Suprapubic skin (tissue), 4 donors: ENCODE results near the gene TXLNB. TPM values are rescaled to one million over a fixed set of nuclear protein-coding genes. Genes with fewer than 3 reads are reported as not detected.

Experiments used
- DNase-seq, 2 donors: peaks; one replicate each; pipeline ENCODE4 v3.0.0-alpha.2; 2019; ENCODE audit warnings: low spot score in 2 of 2
- H3K27ac ChIP-seq: fragments of 200-600 bp; sonication (generic); one replicate; pipeline ENCODE4 v1.5.1; 2019
- H3K27me3 ChIP-seq: fragments of 200-600 bp; sonication (generic); one replicate; pipeline ENCODE4 v1.5.1; 2019
- H3K36me3 ChIP-seq: fragments of 200-600 bp; sonication (generic); one replicate; pipeline ENCODE4 v1.5.1; 2019
- H3K4me1 ChIP-seq: fragments of 200-600 bp; sonication (generic); one replicate; pipeline ENCODE4 v1.5.1; 2019
- H3K4me3 ChIP-seq: fragments of 200-600 bp; sonication (generic); one replicate; pipeline ENCODE4 v1.5.1; 2019; ENCODE audit warnings: mild to moderate bottlenecking
- H3K9me3 ChIP-seq: fragments of 200-600 bp; sonication (generic); one replicate; pipeline ENCODE4 v1.5.1; 2019
- CTCF ChIP-seq, 2 donors: fragments of 200-600 bp in 1 of 2; fragments of 450-650 bp in 1 of 2; sonication (generic) in 1 of 2; IDR thresholded peaks; one replicate each; pipeline ENCODE4 v1.5.1; 2016 to 2019; ENCODE audit warnings: antibody characterized with exemption in 2 of 2, mild to moderate bottlenecking in 1 of 2, moderate library complexity in 1 of 2
- EP300 ChIP-seq: sonication (generic); formaldehyde crosslinking; IDR thresholded peaks from one replicate; pipeline ENCODE4 v1.6.1; 2017; ENCODE audit warnings: antibody characterized with exemption
- POLR2A ChIP-seq, 2 donors: fragments of 450-650 bp; IDR thresholded peaks; one replicate each; pipeline ENCODE4 v1.6.1; 2017; ENCODE audit warnings: antibody characterized with exemption in 2 of 2, mild to moderate bottlenecking in 2 of 2, moderate library complexity in 2 of 2
- POLR2AphosphoS5 ChIP-seq, 3 donors: sonication (generic); formaldehyde crosslinking; IDR thresholded peaks; one replicate each; pipeline ENCODE4 v1.6.1; 2017; ENCODE audit warnings: antibody characterized with exemption in 3 of 3
- WGBS: methylation state at CpG from one replicate; pipeline ENCODE4 v1.1.5; 2018; 5-methylcytosine and 5-hydroxymethylcytosine counted together
- total RNA-seq, 4 donors: library from RNA; depleted of rRNA; stranded (reverse); fragments of >200 nt; gene quantifications; one replicate each; pipeline ENCODE4 v1.1.0, GENCODE V29; 2016

TXLNB gene
- total RNA-seq, 4 donors from 2014 or later: 0.10 to 0.59 (median 0.37) TPM

DNA sequence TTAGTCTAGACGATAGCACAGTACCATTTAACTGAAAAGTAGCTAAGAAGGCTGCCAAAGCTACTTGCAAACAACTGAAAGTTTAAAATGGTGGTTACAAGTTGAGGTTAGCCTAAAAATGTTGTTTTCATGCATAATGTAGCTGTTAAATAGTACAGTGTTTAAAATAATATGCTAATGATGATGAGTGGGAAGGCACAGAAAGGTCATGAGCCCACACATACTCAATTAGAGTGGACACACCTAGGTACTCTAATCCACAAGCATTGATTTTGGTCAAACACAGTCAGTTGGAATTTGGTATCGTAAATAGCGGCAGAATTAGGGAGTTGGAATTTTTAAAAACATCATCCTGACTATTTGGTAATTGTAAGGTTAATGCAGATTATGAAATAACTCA, 7.0 kb downstream of the TXLNB start:
- TF ChIP-seq CTCF (IDR thresholded peaks at IDR 0.05) (no peak), EP300 (no peak), POLR2AphosphoS5 (IDR thresholded peaks at IDR 0.05) (no peak), POLR2A (IDR thresholded peaks at IDR 0.05) (no peak)
- Histone ChIP-seq H3K4me3 (no peak overlapping the region), H3K9me3 (no peaks in the 10 kb centered on the region), H3K36me3 (no peaks in the 10 kb centered on the region), H3K27me3 (no peaks in the 10 kb centered on the region), H3K4me1 (no peaks in the 10 kb centered on the region), H3K27ac (no peak overlapping the region)
- DNase-seq: no peak
- 91% methylated on average over 3 of the region's 3 CpGs for WGBS

DNA sequence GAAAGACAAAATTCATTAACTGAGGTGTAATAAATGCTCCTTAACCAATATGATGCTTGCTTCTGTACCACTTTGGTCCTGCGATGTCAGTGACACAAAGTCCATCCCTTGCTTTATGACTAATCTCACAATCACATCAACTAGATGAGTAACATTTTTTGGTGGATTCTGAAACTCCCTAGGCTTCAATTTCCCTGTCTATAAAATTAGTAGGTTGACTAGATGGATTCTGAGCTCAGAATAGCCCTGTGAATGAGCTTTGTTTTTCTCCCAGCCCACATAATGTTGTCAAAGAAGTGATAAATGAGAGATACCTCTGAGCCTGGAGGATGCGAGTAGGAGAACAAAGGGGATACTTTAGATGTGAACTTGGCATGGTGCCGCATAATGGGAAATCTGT, 9.1 kb downstream of the TXLNB start:
- Histone ChIP-seq H3K9me3 (no peaks in the 10 kb centered on the region), H3K27ac (no peak overlapping the region), H3K4me3 (no peak overlapping the region), H3K27me3 (no peaks in the 10 kb centered on the region), H3K4me1 (no peaks in the 10 kb centered on the region), H3K36me3 (no peaks in the 10 kb centered on the region)
- no peak for TF ChIP-seq CTCF (IDR thresholded peaks at IDR 0.05)
- TF ChIP-seq POLR2AphosphoS5 (IDR thresholded peaks at IDR 0.05): no peak
- TF ChIP-seq EP300: no peak
- TF ChIP-seq POLR2A (IDR thresholded peaks at IDR 0.05): no peak
- 74% methylated on average over 3 of the region's 3 CpGs for WGBS
- no peak for DNase-seq

DNA sequence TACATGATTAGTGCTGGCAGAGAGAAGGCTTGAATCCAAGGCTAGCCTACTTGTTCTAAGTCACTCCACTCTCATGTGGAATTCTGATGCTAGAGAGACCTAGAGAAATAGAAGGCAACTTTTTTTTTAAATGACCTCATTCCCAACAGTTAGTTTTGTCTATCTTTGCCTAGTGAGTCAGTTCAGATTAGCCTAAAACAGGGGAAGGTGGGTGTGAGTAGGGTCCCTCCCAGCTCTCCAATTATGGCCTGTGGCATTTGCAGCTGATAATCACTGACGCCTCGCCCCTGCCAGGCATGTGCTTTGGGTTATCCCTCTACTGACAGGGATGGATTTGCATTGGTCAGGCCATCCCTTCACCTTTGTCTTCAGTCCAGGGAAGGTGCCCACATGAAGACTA, 13.6 kb downstream of the TXLNB start:
- no peak overlapping the region for H3K4me3 ChIP-seq
- no peak overlapping the region for H3K27ac ChIP-seq
- no peaks in the 10 kb centered on the region for H3K9me3 ChIP-seq
- no peaks in the 10 kb centered on the region for H3K36me3 ChIP-seq
- H3K27me3 ChIP-seq: no peaks in the 10 kb centered on the region
- no peak for DNase-seq
- no peak for TF ChIP-seq POLR2A (IDR thresholded peaks at IDR 0.05)
- no peak for TF ChIP-seq EP300
- 59% methylated on average over 2 of the region's 2 CpGs for WGBS
- H3K4me1 ChIP-seq: no peaks in the 10 kb centered on the region

DNA sequence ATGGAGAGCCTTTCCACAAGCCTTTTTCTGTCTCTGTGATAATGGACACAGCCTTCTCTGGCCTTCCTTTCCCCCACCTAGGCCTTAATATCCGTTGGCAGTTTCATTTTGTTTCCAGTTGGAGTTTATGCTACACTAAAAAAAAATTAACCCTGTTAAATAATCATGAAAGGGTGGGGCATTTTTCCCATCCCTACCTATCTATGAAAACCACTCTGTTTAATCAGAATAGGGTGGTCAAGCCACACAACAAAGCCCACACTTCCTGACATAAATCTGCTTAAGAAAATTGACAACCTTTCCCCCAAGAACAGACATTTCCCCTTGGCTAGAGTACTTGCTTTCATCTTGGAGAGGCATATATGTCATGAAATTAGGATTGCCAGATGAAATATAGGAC, 14.2 kb downstream of the TXLNB start:
- Histone ChIP-seq H3K27ac (no peak overlapping the region), H3K4me1 (no peaks in the 10 kb centered on the region), H3K36me3 (no peaks in the 10 kb centered on the region), H3K9me3 (no peaks in the 10 kb centered on the region), H3K27me3 (no peaks in the 10 kb centered on the region), H3K4me3 (no peak overlapping the region)
- DNase-seq: no peak
- no peak for TF ChIP-seq POLR2AphosphoS5 (IDR thresholded peaks at IDR 0.05)
- TF ChIP-seq CTCF (IDR thresholded peaks at IDR 0.05): no peak
- TF ChIP-seq EP300: no peak
- no peak for TF ChIP-seq POLR2A (IDR thresholded peaks at IDR 0.05)
- 45% methylated on average over 1 of the region's 1 CpG for WGBS

DNA sequence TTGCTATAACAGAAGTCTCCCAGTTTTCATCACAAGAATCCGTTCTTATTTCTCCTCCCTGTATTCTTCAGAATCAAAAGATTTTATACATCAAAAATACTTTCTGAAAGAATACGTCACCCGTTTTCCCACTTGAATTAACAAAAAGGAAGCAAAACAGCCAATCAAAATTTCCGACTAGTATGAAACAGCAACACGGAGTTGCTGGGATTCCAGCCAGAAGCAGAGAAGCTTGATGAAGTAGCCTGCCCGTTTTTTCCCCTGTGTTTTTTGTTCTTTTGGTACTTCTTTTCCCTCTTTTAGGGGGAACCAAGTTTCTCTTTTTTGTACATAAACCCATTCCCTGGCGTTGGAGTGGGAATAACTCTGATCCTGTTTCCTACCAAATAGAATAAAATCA, 14.6 kb downstream of the TXLNB start:
- Histone ChIP-seq H3K4me1 (no peaks in the 10 kb centered on the region), H3K27ac (no peak overlapping the region)

More for the DNA sequence above, 14.6 kb downstream of the TXLNB start:
- WGBS: 75% methylated on average over 7 of the region's 7 CpGs
- TF ChIP-seq POLR2A (IDR thresholded peaks at IDR 0.05) (no peak), EP300 (no peak), CTCF (IDR thresholded peaks at IDR 0.05) (no peak), POLR2AphosphoS5 (IDR thresholded peaks at IDR 0.05) (no peak)
- Histone ChIP-seq H3K36me3 (no peaks in the 10 kb centered on the region), H3K27me3 (no peaks in the 10 kb centered on the region), H3K4me3 (no peak overlapping the region), H3K9me3 (no peaks in the 10 kb centered on the region)
- no peak for DNase-seq
